Ovary (tissue), 3 donors: ENCODE results near the gene NPAS2.

ENCODE experiments used
- CTCF ChIP-seq, 3 donors: fragments of 450-650 bp in 2 of 3; fragments of 200-600 bp in 1 of 3; IDR thresholded peaks; one replicate each; pipeline versions ENCODE4 v1.5.1 to v1.8.0; 2016 to 2022; ENCODE audit warnings: antibody characterized with exemption in 3 of 3, mild to moderate bottlenecking in 1 of 3
- POLR2A ChIP-seq: fragments of 450-650 bp; IDR thresholded peaks from one replicate; pipeline ENCODE4 v1.6.1; 2017; ENCODE audit warnings: antibody characterized with exemption, mild to moderate bottlenecking, moderate library complexity
- donor health status: DM: no; HTN: no; CAD: no.

GRCh38 chr2:100991404-100991773 is 171.4 kb downstream of the NPAS2 start:
- TF ChIP-seq CTCF (IDR thresholded peaks at IDR 0.05) (no peak), POLR2A (no peak)
